Activated naive CD4-positive, alpha-beta T cell treated with anti-CD3 and anti-CD28 coated beads, Interleukin-2, amount 50 U/mL, for 72 hours (primary cell): Measurements from ENCODE around the gene OR10A4. TPM values are rescaled to one million over a fixed set of nuclear protein-coding genes. Genes with fewer than 3 reads are reported as not detected.
"Not testable (repeated sequence)": the region's sequence is repeated elsewhere in the genome, so short reads cannot be mapped to it uniquely, and the experiment has no call there.

Experiments used
- ATAC-seq, 2 donors: fragments of 150-1000 bp; cut with Tn5 transposase; 2 replicates each; pipeline ENCODE4 v1.10.0; 2021; ENCODE audit warnings: mild to moderate bottlenecking in 2 of 2, moderate library complexity in 2 of 2
- DNase-seq, 2 donors: peaks; one replicate each; pipeline ENCODE4 v3.0.0; 2021 to 2022; ENCODE audit warnings: low spot score in 2 of 2
- H3K27ac Mint-ChIP-seq, 2 donors: one replicate each; pipeline ENCODE4 v1.8.0; 2022; ENCODE audit warnings: mild to moderate bottlenecking in 2 of 2, mixed read lengths in 2 of 2
- H3K36me3 Mint-ChIP-seq, 2 donors: one replicate each; pipeline ENCODE4 v1.8.0; 2022; ENCODE audit warnings: mixed read lengths in 2 of 2
- H3K9me3 Mint-ChIP-seq, 2 donors: one replicate each; pipeline ENCODE4 v1.8.0; 2022; ENCODE audit warnings: mixed read lengths in 2 of 2
- total RNA-seq, 2 donors: library from RNA; stranded (reverse); gene quantifications; one replicate each; pipeline ENCODE4 v1.2.3, GENCODE V29; 2022

OR10A4 gene, protein sequence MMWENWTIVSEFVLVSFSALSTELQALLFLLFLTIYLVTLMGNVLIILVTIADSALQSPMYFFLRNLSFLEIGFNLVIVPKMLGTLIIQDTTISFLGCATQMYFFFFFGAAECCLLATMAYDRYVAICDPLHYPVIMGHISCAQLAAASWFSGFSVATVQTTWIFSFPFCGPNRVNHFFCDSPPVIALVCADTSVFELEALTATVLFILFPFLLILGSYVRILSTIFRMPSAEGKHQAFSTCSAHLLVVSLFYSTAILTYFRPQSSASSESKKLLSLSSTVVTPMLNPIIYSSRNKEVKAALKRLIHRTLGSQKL
- not detected for total RNA-seq

- no peak within 1 kb of the TSS for H3K27ac Mint-ChIP-seq
- no peak for ATAC-seq
- peaks cover 0 to 5% of the 10 kb centered on the region in 2 donors for H3K9me3 Mint-ChIP-seq
- DNase-seq: no peak
- H3K36me3 Mint-ChIP-seq: no peaks in the 10 kb centered on the region
Observed at GRCh38 chr11:6876325-6876724, at the start of gene OR10A4. TSS of gene OR10A4 (plus strand) at chr11:6876625. CDS start at chr11:6876648, 23 bp downstream.

GRCh38 chr11:6828103-6828502, 48.3 kb upstream of the OR10A4 start:
- H3K9me3 Mint-ChIP-seq: no peaks in the 10 kb centered on the region
- no peak for DNase-seq
- H3K36me3 Mint-ChIP-seq: no peaks in the 10 kb centered on the region
- no peak overlapping the region for H3K27ac Mint-ChIP-seq
- no peak for ATAC-seq

DNA sequence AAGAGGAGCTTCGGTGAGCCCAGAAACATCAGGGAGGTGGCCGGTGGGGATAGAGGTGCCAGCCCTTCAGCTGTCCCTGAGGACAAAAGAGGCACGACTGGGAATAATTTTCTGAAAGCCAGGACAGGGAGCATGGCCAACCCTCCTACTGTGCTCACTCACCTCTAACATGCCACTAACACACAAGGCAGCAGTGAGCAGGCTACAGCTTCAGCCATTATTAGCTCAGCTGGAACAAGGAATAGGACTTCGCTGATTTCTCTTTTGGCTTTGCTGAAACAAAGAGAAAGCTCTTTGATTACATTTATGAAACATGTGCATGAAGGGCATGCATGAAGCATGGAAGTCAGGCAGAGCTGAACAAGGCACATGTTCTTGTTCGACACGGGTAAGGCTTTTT, 43.1 kb upstream of the OR10A4 start:
- DNase-seq (no peak), ATAC-seq (no peak)
- H3K36me3 Mint-ChIP-seq: no peaks in the 10 kb centered on the region
- H3K9me3 Mint-ChIP-seq: no peaks in the 10 kb centered on the region
- no peak overlapping the region for H3K27ac Mint-ChIP-seq

DNA sequence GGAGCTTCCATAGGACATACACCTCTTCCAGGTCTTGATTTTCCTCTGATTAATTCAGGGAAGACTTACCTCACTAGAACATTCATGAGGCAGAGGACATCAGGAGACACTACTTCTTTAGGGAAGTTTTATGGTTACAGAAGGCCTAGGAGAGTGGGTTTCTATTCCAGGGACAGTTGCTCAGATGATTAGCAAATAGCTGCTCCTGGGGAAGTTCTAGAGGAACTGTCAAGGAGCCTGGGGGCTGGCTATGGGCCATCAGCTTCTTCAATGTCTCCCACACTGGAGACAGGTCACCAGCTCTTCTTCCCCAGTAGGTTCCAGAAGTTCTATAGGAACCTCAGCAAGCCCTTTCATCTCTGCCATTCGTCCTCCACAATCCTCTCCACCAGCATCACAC, 42.4 kb upstream of the OR10A4 start:
- Mint-ChIP-seq H3K9me3 (no peaks in the 10 kb centered on the region), H3K36me3 (no peaks in the 10 kb centered on the region)

DNA sequence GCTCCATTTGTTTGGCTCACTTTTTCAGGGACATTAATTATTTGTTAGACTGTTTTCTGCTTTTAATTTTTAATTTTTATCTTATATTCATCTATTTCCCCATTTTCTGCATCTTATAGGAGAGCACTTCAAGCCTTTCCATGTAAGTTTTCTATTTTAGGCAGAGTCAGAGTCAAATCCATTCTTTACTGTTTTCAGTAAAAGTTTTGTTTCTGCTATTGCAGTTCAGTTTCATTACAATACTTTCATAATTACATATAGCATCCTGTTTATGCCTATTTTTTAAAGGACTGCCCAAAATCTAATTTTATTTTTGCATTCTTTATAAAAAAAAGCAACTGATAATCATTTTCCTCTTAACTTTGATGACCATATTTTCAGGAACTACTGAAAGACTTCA, 34.7 kb upstream of the OR10A4 start:
- DNase-seq: no peak
- Mint-ChIP-seq H3K27ac (no peak overlapping the region), H3K36me3 (peaks cover 0 to 5% of the 10 kb centered on the region in 2 donors), H3K9me3 (peaks cover 0 to 6% of the 10 kb centered on the region in 2 donors)
- peak in 1 of 2 donors; percentile 65 for ATAC-seq

More for the DNA sequence above, 42.4 kb upstream of the OR10A4 start:
- ATAC-seq (no peak), DNase-seq (no peak)
- H3K27ac Mint-ChIP-seq: no peak overlapping the region

DNA sequence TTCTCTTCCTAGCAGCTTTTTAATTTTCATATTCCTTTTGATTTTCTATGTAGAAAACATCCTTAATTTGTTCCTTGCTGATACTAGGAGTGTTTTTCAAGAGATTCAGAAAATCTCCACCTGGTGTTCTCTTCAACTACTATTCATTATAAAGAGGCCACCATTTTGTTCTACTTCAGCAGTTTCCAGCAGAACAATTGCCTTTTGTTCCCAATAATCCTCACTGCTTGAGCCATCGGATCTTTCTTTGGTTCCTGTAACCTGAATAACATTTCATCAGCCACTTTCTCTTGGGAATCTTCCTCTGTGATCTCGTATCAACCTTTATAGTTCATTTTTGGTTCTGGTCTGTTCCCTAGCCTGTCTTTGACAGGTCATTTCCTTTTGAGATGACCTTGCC, 32.8 kb upstream of the OR10A4 start:
- DNase-seq (no peak), ATAC-seq (no peak)
- H3K27ac Mint-ChIP-seq: no peak overlapping the region
- peaks cover 0 to 6% of the 10 kb centered on the region in 2 donors for H3K9me3 Mint-ChIP-seq
- H3K36me3 Mint-ChIP-seq: peaks cover 0 to 5% of the 10 kb centered on the region in 2 donors

GRCh38 chr11:6844356-6844755, 32.1 kb upstream of the OR10A4 start:
- no peak for DNase-seq
- peaks cover 0 to 5% of the 10 kb centered on the region in 2 donors for H3K36me3 Mint-ChIP-seq
- no peak overlapping the region for H3K27ac Mint-ChIP-seq
- peaks cover 0 to 6% of the 10 kb centered on the region in 2 donors for H3K9me3 Mint-ChIP-seq
- ATAC-seq: no peak

DNA sequence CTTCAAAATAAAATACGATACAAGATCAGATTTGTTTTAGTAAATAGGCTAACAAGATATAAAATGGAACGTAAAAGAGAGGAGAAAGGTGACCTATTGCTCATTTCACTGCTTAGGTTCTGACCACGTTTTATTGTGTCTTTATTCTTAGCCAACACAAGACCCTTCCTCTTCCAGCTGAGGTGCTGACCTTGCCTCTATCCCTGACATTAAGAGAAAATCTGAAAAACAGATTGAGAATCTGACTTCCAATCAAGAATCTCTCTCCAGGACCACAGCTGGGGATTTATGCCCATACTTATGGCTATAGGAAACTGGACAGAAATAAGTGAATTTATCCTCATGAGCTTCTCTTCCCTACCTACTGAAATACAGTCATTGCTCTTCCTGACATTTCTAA, 31.0 kb upstream of the OR10A4 start, which contains the start of gene OR10A5:
OR10A5 (plus strand) TSS at position 301 of the 400 bp plus-strand sequence; CDS start at position 301, 0 bp downstream.
- H3K36me3 Mint-ChIP-seq: peaks cover 0 to 5% of the 10 kb centered on the region in 2 donors
- H3K9me3 Mint-ChIP-seq: peaks cover 2 to 6% of the 10 kb centered on the region in 2 donors
- DNase-seq: no peak
- no peak for ATAC-seq
- H3K27ac Mint-ChIP-seq: no peak within 1 kb of the TSS

DNA sequence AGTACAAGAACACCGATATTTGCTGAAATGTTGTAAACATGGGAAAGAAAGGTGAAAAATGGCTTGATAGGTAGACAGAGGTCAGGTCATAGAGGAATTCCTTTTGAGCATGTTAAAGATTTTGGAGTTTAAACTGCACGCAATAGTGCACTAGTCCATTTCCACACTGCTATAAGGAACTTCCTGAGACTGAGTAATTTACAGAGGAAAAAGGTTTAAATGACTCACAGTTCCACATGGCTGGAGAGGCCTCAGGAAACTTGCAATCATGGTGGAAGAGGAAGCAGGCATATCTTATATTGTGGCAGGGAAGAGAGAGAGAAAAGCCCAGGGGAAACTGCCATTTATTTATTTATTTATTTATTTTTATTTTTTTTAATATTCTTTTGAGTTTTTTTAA, 25.9 kb upstream of the OR10A4 start:
- Mint-ChIP-seq H3K27ac (no peak overlapping the region), H3K9me3 (peaks cover 17 to 18% of the 10 kb centered on the region in 2 donors), H3K36me3 (peaks cover 11 to 15% of the 10 kb centered on the region in 2 donors)
- no peak for DNase-seq
- ATAC-seq: no peak

GRCh38 chr11:6854801-6855200, 21.6 kb upstream of the OR10A4 start:
- ATAC-seq, H3K27ac Mint-ChIP-seq, DNase-seq: not testable (repeated sequence)
- H3K9me3 Mint-ChIP-seq: peaks cover 12 to 18% of the 10 kb centered on the region in 2 donors
- peaks cover 10 to 11% of the 10 kb centered on the region in 2 donors for H3K36me3 Mint-ChIP-seq

GRCh38 chr11:6855971-6856541, 20.4 kb upstream of the OR10A4 start:
- DNase-seq (no peak), ATAC-seq (no peak)
- Mint-ChIP-seq H3K9me3 (peaks cover 8 to 12% of the 10 kb centered on the region in 2 donors), H3K36me3 (peaks cover 10 to 11% of the 10 kb centered on the region in 2 donors), H3K27ac (no peak overlapping the region)

GRCh38 chr11:6856871-6857270, 19.6 kb upstream of the OR10A4 start:
- Mint-ChIP-seq H3K9me3 (peaks cover 4 to 11% of the 10 kb centered on the region in 2 donors), H3K36me3 (peaks cover 5 to 6% of the 10 kb centered on the region in 2 donors), H3K27ac (no peak overlapping the region)
- peak; percentile 77 to 92 for ATAC-seq
- no peak for DNase-seq

- H3K9me3 Mint-ChIP-seq: peaks cover 0 to 5% of the 10 kb centered on the region in 2 donors
- ATAC-seq (no peak), DNase-seq (no peak)
- no peak within 1 kb of the TSS for H3K27ac Mint-ChIP-seq
- H3K36me3 Mint-ChIP-seq: no peaks in the 10 kb centered on the region
Observed at GRCh38 chr11:6862961-6863360, 13.5 kb upstream of the OR10A4 start, which contains the start of gene OR10A2. TSS of gene OR10A2 (plus strand) at chr11:6863057. CDS start at chr11:6869755, 6,698 bp downstream.

- Mint-ChIP-seq H3K27ac (no peak overlapping the region), H3K36me3 (no peaks in the 10 kb centered on the region), H3K9me3 (peaks cover 0 to 5% of the 10 kb centered on the region in 2 donors)
- no peak for DNase-seq
- ATAC-seq: no peak
Observed at GRCh38 chr11:6864438-6864837, 12.0 kb upstream of the OR10A4 start.

- no peak overlapping the region for H3K27ac Mint-ChIP-seq
- no peak for ATAC-seq
Observed at GRCh38 chr11:6871278-6871677, 5.1 kb upstream of the OR10A4 start.

GRCh38 chr11:6875761-6876160, 664 bp upstream of the OR10A4 start:
- ATAC-seq: no peak
- DNase-seq: no peak
- Mint-ChIP-seq H3K9me3 (peaks cover 0 to 5% of the 10 kb centered on the region in 2 donors), H3K27ac (no peak overlapping the region), H3K36me3 (no peaks in the 10 kb centered on the region)

More at GRCh38 chr11:6871278-6871677, 5.1 kb upstream of the OR10A4 start:
- Mint-ChIP-seq H3K9me3 (no peaks in the 10 kb centered on the region), H3K36me3 (no peaks in the 10 kb centered on the region)
- DNase-seq: no peak

DNA sequence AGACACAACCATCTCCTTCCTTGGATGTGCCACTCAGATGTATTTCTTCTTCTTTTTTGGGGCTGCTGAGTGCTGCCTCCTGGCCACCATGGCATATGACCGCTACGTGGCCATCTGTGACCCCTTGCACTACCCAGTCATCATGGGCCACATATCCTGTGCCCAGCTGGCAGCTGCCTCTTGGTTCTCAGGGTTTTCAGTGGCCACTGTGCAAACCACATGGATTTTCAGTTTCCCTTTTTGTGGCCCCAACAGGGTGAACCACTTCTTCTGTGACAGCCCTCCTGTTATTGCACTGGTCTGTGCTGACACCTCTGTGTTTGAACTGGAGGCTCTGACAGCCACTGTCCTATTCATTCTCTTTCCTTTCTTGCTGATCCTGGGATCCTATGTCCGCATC, 489 bp downstream of the OR10A4 start:
- H3K27ac Mint-ChIP-seq: no peak overlapping the region
- H3K9me3 Mint-ChIP-seq: peaks cover 0 to 5% of the 10 kb centered on the region in 2 donors
- no peak for DNase-seq

More for the DNA sequence above, 489 bp downstream of the OR10A4 start:
- H3K36me3 Mint-ChIP-seq: no peaks in the 10 kb centered on the region
- peak in 1 of 2 donors; percentile 24 for ATAC-seq
